NB4 (cell line): ENCODE results near the gene LHX2.

ENCODE experiments used
- CTCF ChIP-seq: IDR thresholded peaks from one replicate; pipeline ENCODE4 v1.5.1; 2012; ENCODE audit warnings: low read depth, low read length
- POLR2A ChIP-seq: IDR thresholded peaks from 2 replicates; pipeline ENCODE4 v1.6.1; 2011; ENCODE audit warnings: mild to moderate bottlenecking; ENCODE audit not compliant: insufficient read length; ENCODE audit errors: extremely low read depth

- TF ChIP-seq POLR2A: no peak
- no peak for TF ChIP-seq CTCF
Measured at GRCh38 chr9:124006448-124007361, 4.9 kb upstream of the LHX2 start.
